Measurements from ENCODE around the gene BRI3.

GRCh38 chr7:98232799-98233198 lies 48.7 kb upstream of the BRI3 start:
- no peak for TF ChIP-seq CTCF (IDR thresholded peaks at IDR 0.05; ENCODE audit: low read depth, low read length, poor library complexity, severe bottlenecking)
- no peak for TF ChIP-seq EZH2phosphoT487 (IDR thresholded peaks at IDR 0.05; ENCODE audit: borderline replicate concordance, low read length)
